H7 (cell line): ENCODE results near the gene HSPA12A. TPM values are rescaled to one million over a fixed set of nuclear protein-coding genes. Genes with fewer than 3 reads are reported as not detected.
A peak's percentile ranks its signal among the peaks of the same experiment; 100 is the strongest.

Experiments
- DNase-seq: peaks from one replicate; pipeline ENCODE4 v3.0.0; 2012
- H3K27me3 ChIP-seq: 2 replicates; pipeline ENCODE4 v1.6.0; 2011; ENCODE audit warnings: mild to moderate bottlenecking, low read length; ENCODE audit not compliant: control insufficient read depth, insufficient read depth
- H3K36me3 ChIP-seq: replicated peaks from 2 replicates; pipeline ENCODE4 v1.5.1; 2011; ENCODE audit warnings: low read length; ENCODE audit not compliant: control insufficient read depth, insufficient read depth
- H3K4me3 ChIP-seq: 2 replicates; pipeline ENCODE4 v1.5.1; 2011; ENCODE audit warnings: low read depth, mild to moderate bottlenecking, control low read depth, low read length, moderate library complexity; ENCODE audit not compliant: insufficient read depth
- total RNA-seq: library from RNA; depleted of rRNA; stranded (reverse); fragments of >200 nt; shearing (Covaris generic); gene quantifications from 2 replicates; pipeline ENCODE4 v1.2.3, GENCODE V29; 2014

HSPA12A gene
- total RNA-seq, 1 experiment from 2014 or later, result 1.9 TPM

DNA sequence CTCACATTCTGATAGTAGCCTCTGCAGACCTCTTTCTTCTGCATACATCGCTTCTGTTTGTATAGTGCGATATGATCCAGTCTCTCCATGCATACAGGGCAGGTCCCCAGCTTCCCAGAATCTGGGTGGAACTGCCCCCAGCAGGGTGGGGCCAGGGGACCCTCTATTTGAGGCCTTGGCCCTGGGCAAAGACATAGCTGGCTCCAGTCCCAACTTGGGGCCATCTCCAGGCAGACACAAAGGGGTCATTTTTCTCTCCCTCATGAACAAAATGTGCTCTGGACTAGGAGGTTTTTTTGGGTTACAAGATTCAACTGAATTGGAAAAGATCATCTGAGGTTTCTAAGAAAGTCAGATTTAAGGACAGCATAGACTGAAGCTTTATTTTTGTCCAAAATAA, 21.1 kb upstream of the HSPA12A start:
- no peak for DNase-seq
- Histone ChIP-seq H3K27me3 (no peaks in the 10 kb centered on the region), H3K36me3 (no peaks in the 10 kb centered on the region)

DNA sequence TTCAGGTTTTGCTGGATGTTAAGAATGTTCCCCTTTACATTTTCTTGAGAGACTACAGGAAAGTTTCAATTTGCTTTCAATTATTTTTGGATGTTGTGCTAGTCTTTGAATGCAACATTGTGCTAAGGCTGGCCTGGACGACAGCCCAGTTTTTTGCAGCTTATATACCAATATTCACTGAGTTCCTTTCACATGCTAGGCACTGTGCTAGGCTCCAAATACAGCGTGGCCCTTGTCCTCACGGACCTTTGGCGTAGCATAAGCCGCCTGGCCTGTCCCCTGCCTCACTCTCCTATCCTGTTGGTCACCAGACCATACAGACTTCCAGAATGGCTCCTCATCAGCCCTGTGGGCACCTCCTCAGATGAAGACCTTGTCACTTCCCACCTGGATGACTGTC, 19.5 kb upstream of the HSPA12A start:
- Histone ChIP-seq H3K36me3 (no peaks in the 10 kb centered on the region), H3K4me3 (no peak overlapping the region), H3K27me3 (no peaks in the 10 kb centered on the region)
- no peak for DNase-seq

More for the DNA sequence above, 21.1 kb upstream of the HSPA12A start:
- no peak overlapping the region for H3K4me3 ChIP-seq

DNA sequence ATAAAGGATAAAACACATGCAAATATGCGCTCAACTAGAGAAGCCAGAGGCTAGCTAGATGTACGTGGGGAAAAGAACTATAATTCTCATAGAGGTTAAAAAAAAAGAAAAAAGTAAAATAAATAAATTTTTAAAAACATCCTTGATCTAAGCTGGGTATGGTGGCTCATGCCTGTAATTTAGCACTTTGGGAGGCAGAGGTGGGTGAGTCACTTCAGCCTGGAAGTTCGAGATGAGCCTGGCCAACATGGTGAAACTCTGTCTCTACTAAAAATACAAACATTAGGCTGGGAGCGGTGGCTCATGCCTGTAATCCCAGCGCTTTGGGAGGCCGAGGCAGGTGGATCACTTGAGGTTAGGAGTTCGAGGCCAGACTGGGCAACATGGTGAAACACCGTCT, 18.6 kb upstream of the HSPA12A start:
- H3K36me3 ChIP-seq, result no peaks in the 10 kb centered on the region
- H3K4me3 ChIP-seq, result no peak overlapping the region
- no peaks in the 10 kb centered on the region for H3K27me3 ChIP-seq
- no peak for DNase-seq

- no peak for DNase-seq
- H3K27me3 ChIP-seq, result no peaks in the 10 kb centered on the region
- no peak overlapping the region for H3K4me3 ChIP-seq
- H3K36me3 ChIP-seq, result no peaks in the 10 kb centered on the region
These were observed 14.9 kb upstream of the HSPA12A start for GRCh38 chr10:116757246-116757645.

- Histone ChIP-seq H3K4me3 (no peak overlapping the region), H3K36me3 (no peaks in the 10 kb centered on the region), H3K27me3 (no peaks in the 10 kb centered on the region)
- no peak for DNase-seq
These were observed 13.9 kb upstream of the HSPA12A start for GRCh38 chr10:116756277-116756676.

- DNase-seq, result no peak
- no peaks in the 10 kb centered on the region for H3K36me3 ChIP-seq
- H3K4me3 ChIP-seq, result no peak overlapping the region
- no peaks in the 10 kb centered on the region for H3K27me3 ChIP-seq
These were observed 11.4 kb upstream of the HSPA12A start for GRCh38 chr10:116753759-116754158.

GRCh38 chr10:116752969-116753665, 10.8 kb upstream of the HSPA12A start:
- no peak for DNase-seq
- H3K27me3 ChIP-seq, result no peaks in the 10 kb centered on the region
- H3K36me3 ChIP-seq, result no peaks in the 10 kb centered on the region
- no peak overlapping the region for H3K4me3 ChIP-seq

DNA sequence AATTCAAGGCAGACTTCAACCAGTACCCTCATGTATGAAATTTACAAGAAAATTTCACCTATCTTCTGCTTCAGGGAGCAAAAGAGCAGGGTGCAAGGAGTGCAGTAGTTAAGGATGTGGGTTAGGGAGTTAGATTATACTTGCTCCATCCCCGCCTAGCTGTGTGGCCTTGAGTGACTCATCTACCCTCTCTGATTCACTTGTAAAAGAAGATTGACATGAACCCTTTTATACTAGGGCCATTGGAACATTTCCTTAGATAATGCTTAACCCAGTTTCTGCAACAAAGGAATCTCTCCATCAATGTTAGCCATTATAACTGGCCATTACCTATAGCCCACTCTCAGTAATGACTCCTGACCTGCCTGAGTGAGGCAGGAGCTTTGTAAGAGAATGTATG, 10.2 kb upstream of the HSPA12A start:
- Histone ChIP-seq H3K36me3 (no peaks in the 10 kb centered on the region), H3K27me3 (no peaks in the 10 kb centered on the region), H3K4me3 (no peak overlapping the region)
- no peak for DNase-seq

- no peak for DNase-seq
These were observed 6.1 kb upstream of the HSPA12A start for GRCh38 chr10:116748471-116748870.

DNA sequence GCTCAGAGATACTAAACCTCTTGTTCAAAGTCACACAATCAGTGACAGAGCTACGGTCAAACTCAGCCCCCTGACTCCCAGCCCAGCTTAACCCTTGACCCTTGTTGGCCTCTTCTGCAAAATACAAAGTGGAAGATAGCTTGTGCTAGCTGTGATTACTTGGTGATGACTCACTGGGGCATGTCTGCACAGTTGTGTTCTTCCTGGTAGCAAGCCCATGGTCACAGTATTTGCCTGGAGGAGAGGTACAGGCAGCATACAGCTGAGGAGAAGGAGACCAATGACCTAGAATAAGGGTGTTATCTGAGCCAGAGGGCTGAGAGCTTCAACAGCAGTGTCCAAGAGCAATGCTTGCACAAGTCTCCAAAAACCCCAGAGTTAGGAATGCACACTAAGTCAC, 5.7 kb upstream of the HSPA12A start:
- Histone ChIP-seq H3K27me3 (peaks cover 21% of the 10 kb centered on the region), H3K4me3 (no peak overlapping the region), H3K36me3 (no peaks in the 10 kb centered on the region)
- no peak for DNase-seq

More at GRCh38 chr10:116748471-116748870, 6.1 kb upstream of the HSPA12A start:
- Histone ChIP-seq H3K27me3 (peaks cover 17% of the 10 kb centered on the region), H3K4me3 (no peak overlapping the region), H3K36me3 (no peaks in the 10 kb centered on the region)

DNA sequence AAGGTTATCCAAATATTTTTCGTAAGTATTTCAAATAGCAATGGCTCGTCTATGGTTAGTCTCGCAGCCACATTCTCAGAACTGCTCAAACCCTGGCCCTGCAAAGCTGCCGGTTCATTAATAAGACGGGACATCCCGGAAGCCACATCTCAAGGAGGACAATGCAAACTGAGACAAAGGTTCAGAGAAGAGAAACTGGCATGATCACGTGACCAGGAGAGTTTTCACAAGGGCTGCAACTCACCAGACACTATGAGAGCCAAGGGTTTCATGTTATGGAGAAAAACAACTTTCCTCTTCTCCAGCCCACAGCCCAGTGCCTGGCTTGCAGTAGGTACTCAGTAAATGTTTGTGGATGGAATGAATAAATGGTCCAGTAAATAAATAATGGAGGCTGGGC, 5.0 kb upstream of the HSPA12A start:
- DNase-seq, result no peak
- Histone ChIP-seq H3K27me3 (peaks cover 24% of the 10 kb centered on the region), H3K4me3 (no peak overlapping the region), H3K36me3 (no peaks in the 10 kb centered on the region)

GRCh38 chr10:116744885-116745284, 2.5 kb upstream of the HSPA12A start:
- DNase-seq, result no peak
- Histone ChIP-seq H3K4me3 (no peak overlapping the region), H3K36me3 (no peaks in the 10 kb centered on the region), H3K27me3 (peaks cover 45% of the 10 kb centered on the region)

DNA sequence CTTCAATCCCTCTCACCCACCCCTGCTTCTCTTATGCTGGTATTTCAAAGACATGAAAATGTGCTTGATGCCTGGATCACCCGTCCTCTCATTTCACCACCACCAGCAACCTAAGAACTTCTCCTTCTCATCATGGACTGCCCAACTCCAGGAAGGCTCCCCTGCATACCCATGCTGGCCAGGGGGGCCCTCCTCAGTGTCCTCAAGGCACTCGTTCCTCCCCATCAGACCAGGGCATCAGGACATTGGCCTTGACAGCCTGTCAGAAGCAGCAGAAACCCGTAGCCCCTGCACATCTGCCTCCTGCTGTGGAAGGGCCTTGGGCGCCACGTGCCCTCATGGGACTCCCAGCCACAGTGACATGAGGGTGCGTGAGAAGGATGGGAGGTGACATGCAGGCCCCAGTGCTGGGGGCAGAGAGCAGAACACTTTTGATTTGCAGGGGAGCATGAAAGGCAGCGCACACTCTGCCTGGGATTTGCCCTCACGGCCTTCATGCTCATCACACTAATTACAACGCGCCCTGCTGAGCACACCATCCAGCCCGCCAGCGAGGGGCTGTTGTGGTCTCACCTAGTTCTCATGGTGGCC, 1.9 kb upstream of the HSPA12A start:
- DNase-seq, result no peak
- H3K36me3 ChIP-seq, result no peaks in the 10 kb centered on the region
- H3K4me3 ChIP-seq, result no peak overlapping the region
- H3K27me3 ChIP-seq, result peaks cover 45% of the 10 kb centered on the region

GRCh38 chr10:116743266-116744064, 1.1 kb upstream of the HSPA12A start:
- peak; percentile 45 for DNase-seq
- Histone ChIP-seq H3K4me3 (peak overlapping the region; percentile 60), H3K36me3 (no peaks in the 10 kb centered on the region), H3K27me3 (peaks cover 45% of the 10 kb centered on the region)
